ENCODE results near the gene TTLL8.

Gene TTLL8

DNA sequence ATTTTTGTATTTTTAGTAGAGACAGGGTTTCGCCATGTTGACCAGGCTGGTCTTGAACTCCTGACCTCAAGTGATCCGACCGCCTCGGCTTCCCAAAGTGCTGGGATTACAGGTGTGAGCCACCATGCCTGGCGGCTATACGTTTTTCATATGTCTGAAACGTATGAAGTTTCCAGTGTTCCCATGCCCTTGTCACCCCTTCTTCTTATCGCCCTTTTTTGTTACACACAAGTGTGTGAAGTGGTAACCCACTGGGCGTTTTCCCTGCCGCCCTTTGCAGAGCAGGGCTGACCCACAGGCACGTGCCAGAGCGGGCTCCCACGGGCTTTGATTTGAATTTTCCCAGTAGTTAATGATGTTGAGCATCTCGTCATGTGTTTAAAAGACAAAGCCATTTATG lies 80.5 kb downstream of the TTLL8 start:
- DNase-seq (ENCODE audit: extremely low spot score), result no peak

DNA sequence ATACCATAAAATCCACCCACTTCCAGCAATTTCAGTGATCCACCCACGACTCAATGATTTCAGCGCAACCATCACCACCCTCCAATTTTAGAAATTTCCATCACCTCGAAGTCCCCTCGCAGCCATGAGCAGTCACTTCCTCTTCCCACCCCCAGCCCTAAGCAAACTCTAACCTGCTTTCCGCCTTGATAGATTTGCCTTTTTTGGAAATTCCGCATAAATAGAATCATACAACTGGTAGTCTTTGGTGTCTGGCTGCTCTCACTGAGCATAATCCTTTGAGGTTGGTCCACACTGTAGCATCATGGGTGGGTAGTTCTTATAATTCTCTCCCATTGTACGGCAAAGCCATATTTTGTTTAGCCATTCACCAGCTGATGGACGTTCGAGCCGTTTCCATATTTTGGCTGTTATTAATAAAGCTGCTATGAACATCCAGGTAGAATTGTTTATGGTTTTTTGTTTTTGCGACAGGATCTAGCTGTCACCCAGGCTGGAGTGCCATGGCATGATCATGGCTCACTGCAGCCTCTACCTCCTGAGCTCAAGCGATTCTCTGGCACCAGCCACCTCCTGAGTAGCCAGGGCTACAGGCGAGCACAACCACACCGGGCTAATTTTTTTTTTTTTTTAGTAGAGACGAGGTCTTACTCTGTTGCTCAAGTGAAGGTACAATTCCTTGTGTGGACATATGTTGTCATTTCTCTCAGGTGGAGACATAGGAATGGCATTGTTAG lies 81.5 kb downstream of the TTLL8 start:
- ChIA-PET CTCF (interaction anchor here (1.2 to 3.3 kb wide), 3 partner anchors 16 to 54 kb away, joined by 3 to 9 read pairs (median 9); no protein-coding TSS in a partner anchor), POLR2A (interaction anchor here (0.6 kb wide), 1 partner anchor 588 kb away, joined by 4 read pairs; no protein-coding TSS in a partner anchor)
- DNase-seq (ENCODE audit: extremely low spot score), result peak; percentile 75
- TF ChIP-seq CTCF (IDR thresholded peaks at IDR 0.05; ENCODE audit: control extremely low read depth, extremely low read depth, low read depth, missing control alignments), result no peak

More for the DNA sequence above, 80.5 kb downstream of the TTLL8 start:
- TF ChIP-seq CTCF (IDR thresholded peaks at IDR 0.05; ENCODE audit: control extremely low read depth, extremely low read depth, low read depth, missing control alignments), result no peak
- CTCF ChIA-PET, result interaction anchor here (1.6 to 3.3 kb wide), 2 partner anchors 15 to 53 kb away, joined by 9 read pairs; no protein-coding TSS in a partner anchor
- POLR2A ChIA-PET, result no interaction called here

- TF ChIP-seq CTCF (IDR thresholded peaks at IDR 0.05; ENCODE audit: control extremely low read depth, extremely low read depth, low read depth, missing control alignments), result no peak
- CTCF ChIA-PET, result interaction anchor here (1.2 to 3.3 kb wide), 3 partner anchors 17 to 55 kb away, joined by 3 to 9 read pairs (median 9); no protein-coding TSS in a partner anchor
- POLR2A ChIA-PET, result no interaction called here
- DNase-seq (ENCODE audit: extremely low spot score), result peak; percentile 77
These were observed 82.3 kb downstream of the TTLL8 start for GRCh38 chr22:49975543-49976389.

DNA sequence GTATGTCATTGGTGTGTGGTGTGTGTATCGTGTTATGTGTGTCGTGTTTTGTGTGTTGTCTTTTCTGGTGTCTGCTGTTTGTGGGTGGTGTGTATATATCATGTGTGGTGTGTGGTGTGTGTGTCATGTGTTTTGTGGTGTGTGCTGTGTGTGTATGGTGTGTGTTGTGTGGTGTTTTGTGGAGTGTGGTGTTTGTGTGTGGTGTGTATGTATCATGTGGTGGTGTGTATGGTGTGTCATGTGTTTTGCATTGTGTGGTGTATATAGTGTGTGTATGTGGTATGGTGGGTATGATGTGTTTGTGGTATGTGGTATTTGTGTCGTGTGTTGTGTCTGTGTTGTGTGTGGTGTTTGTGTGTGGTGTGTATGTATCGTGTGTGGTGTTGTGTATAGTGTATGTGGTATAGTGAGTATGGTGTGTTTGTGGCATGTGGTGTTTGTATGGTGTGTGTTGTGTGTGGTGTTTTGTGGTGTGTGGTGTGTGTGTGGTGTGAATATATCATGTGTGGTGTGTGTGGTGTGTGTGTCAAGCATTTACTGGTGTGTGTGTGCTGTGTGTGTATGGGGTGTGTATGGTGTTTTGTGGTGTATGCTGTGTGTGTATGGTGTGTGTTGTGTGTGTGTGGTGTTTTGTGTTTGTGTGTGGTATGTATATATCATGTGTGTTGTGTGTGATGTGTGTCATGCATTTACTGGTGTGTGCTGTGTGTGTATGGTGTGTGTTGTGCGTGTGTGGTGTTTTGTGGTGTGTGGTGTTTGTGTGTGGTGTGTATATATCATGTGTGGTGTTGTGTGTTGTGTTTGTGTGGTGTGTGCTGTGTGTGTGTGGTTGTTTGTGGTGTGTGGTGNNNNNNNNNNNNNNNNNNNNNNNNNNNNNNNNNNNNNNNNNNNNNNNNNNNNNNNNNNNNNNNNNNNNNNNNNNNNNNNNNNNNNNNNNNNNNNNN lies 84.8 kb downstream of the TTLL8 start:
- no peak for DNase-seq (ENCODE audit: extremely low spot score)
- ChIA-PET CTCF (no interaction called here), POLR2A (no interaction called here)

GRCh38 chr22:49972163-49973017 lies 85.7 kb downstream of the TTLL8 start:
- ChIA-PET POLR2A (interaction anchor here (0.6 to 2.8 kb wide), 2 partner anchors 10 to 11 kb away, joined by 9 to 10 read pairs; no protein-coding TSS in a partner anchor), CTCF (interaction anchor here (0.9 to 6.0 kb wide), 4 partner anchors 9 to 58 kb away, joined by 3 to 32 read pairs (median 5); no protein-coding TSS in a partner anchor)
- TF ChIP-seq CTCF (IDR thresholded peaks at IDR 0.05; ENCODE audit: control extremely low read depth, extremely low read depth, low read depth, missing control alignments), result no peak
- DNase-seq (ENCODE audit: extremely low spot score), result no peak

More for the DNA sequence above, 84.8 kb downstream of the TTLL8 start:
- no peak for TF ChIP-seq CTCF (IDR thresholded peaks at IDR 0.05; ENCODE audit: control extremely low read depth, extremely low read depth, low read depth, missing control alignments)

Measured in GM10248 (cell line).